GM19043 (cell line): ENCODE measurements around the gene PPP1R13B.
"Not testable (repeated sequence)": the region's sequence is repeated elsewhere in the genome, so short reads cannot be mapped to it uniquely, and the experiment has no call there.

Experiments used
- ATAC-seq: cut with Tn5 transposase; IDR thresholded peaks from one replicate; pipeline ENCODE4 v1.9.1; 2021; ENCODE audit warnings: low read depth; ENCODE audit not compliant: unreplicated experiment

Gene PPP1R13B

GRCh38 chr14:103802356-103802755, 45.0 kb downstream of the PPP1R13B start:
- no peak for ATAC-seq

GRCh38 chr14:103801459-103801858, 45.9 kb downstream of the PPP1R13B start:
- no peak for ATAC-seq

GRCh38 chr14:103793192-103793591, 54.2 kb downstream of the PPP1R13B start:
- ATAC-seq: not testable (repeated sequence)

GRCh38 chr14:103788086-103788485, 59.3 kb downstream of the PPP1R13B start:
- ATAC-seq: no peak

GRCh38 chr14:103782376-103782775, 65.0 kb downstream of the PPP1R13B start:
- ATAC-seq: no peak

GRCh38 chr14:103776319-103776718, 71.1 kb downstream of the PPP1R13B start:
- ATAC-seq: not testable (repeated sequence)

GRCh38 chr14:103775506-103775905, 71.9 kb downstream of the PPP1R13B start:
- no peak for ATAC-seq

GRCh38 chr14:103773521-103773920, 73.9 kb downstream of the PPP1R13B start:
- ATAC-seq: no peak

GRCh38 chr14:103772078-103772712, 75.2 kb downstream of the PPP1R13B start:
- no peak for ATAC-seq

GRCh38 chr14:103770902-103771301, 76.5 kb downstream of the PPP1R13B start:
- ATAC-seq: no peak

GRCh38 chr14:103770500-103770899, 76.9 kb downstream of the PPP1R13B start:
- no peak for ATAC-seq

- ATAC-seq: no peak
These were observed 80.0 kb downstream of the PPP1R13B start for GRCh38 chr14:103767336-103767894.

- no peak for ATAC-seq
These were observed 81.8 kb downstream of the PPP1R13B start for GRCh38 chr14:103765526-103765925.

GRCh38 chr14:103763730-103764488, 83.5 kb downstream of the PPP1R13B start:
- ATAC-seq: peak; percentile 81

GRCh38 chr14:103762541-103762940, 84.8 kb downstream of the PPP1R13B start:
- ATAC-seq: no peak

- no peak for ATAC-seq
These were observed 85.3 kb downstream of the PPP1R13B start for GRCh38 chr14:103762036-103762435.

GRCh38 chr14:103758059-103758776, 89.2 kb downstream of the PPP1R13B start:
- no peak for ATAC-seq

- ATAC-seq: no peak
These were observed 92.3 kb downstream of the PPP1R13B start for GRCh38 chr14:103755060-103755459.

GRCh38 chr14:103753774-103754173, 93.6 kb downstream of the PPP1R13B start:
- no peak for ATAC-seq

GRCh38 chr14:103749860-103750259, 97.5 kb downstream of the PPP1R13B start:
- ATAC-seq: no peak

- no peak for ATAC-seq
These were observed 97.9 kb downstream of the PPP1R13B start for GRCh38 chr14:103749452-103749851.
